Fibroblast of skin of left quadriceps (primary cell): Measurements from ENCODE around the gene ABI1.

Experiments used
- DNase-seq, 2 experiments: peaks; one replicate each; pipeline ENCODE4 v3.0.0-alpha.2; 2013; ENCODE audit warnings: low read depth in 2 of 2

Gene ABI1

GRCh38 chr10:26715137-26715487 is 145.6 kb downstream of the ABI1 start:
- DNase-seq, result no peak

- no peak for DNase-seq
These were observed 146.2 kb downstream of the ABI1 start for GRCh38 chr10:26714415-26715136.

GRCh38 chr10:26711324-26711723 is 149.4 kb downstream of the ABI1 start:
- DNase-seq, result no peak

- DNase-seq, result no peak
These were observed 153.8 kb downstream of the ABI1 start for GRCh38 chr10:26706936-26707335.

- DNase-seq, result no peak
These were observed 154.6 kb downstream of the ABI1 start for GRCh38 chr10:26706206-26706605.

GRCh38 chr10:26703974-26704373 is 156.8 kb downstream of the ABI1 start:
- no peak for DNase-seq

- no peak for DNase-seq
These were observed 157.7 kb downstream of the ABI1 start for GRCh38 chr10:26703096-26703495.

- no peak for DNase-seq
These were observed 159.7 kb downstream of the ABI1 start for GRCh38 chr10:26700884-26701630.

- DNase-seq, result no peak
These were observed 161.1 kb downstream of the ABI1 start for GRCh38 chr10:26699631-26700030.

- no peak for DNase-seq
These were observed 161.8 kb downstream of the ABI1 start for GRCh38 chr10:26698909-26699308.

GRCh38 chr10:26697922-26698608 is 162.7 kb downstream of the ABI1 start:
- no peak for DNase-seq

GRCh38 chr10:26697163-26697921 is 163.4 kb downstream of the ABI1 start, which contains the start of gene PDSS1:
Gene PDSS1 (plus strand): TSS chr10:26697701. CDS start chr10:26697712, 11 bp downstream.
- DNase-seq, result peak; percentile 22 to 28

GRCh38 chr10:26696786-26697162 is 164.0 kb downstream of the ABI1 start:
- no peak for DNase-seq
